HepG2 (cell line): ENCODE results near the gene HCRTR1. TPM values are rescaled to one million over a fixed set of nuclear protein-coding genes. Genes with fewer than 3 reads are reported as not detected.
A peak's percentile ranks its signal among the peaks of the same experiment; 100 is the strongest.

Experiments
- BCL6 ChIP-seq: IDR thresholded peaks from 2 replicates; pipeline ENCODE4 v1.6.1; 2016; ENCODE audit warnings: missing genetic modification reagents, missing compliant biosample characterization
- DMAP1 ChIP-seq: IDR thresholded peaks from 2 replicates; pipeline ENCODE4 v1.6.1; 2016
- HNRNPL ChIP-seq: fragments of 200-400 bp; formaldehyde crosslinking; IDR thresholded peaks from 2 replicates; pipeline ENCODE4 v1.6.1; 2017; ENCODE audit warnings: mild to moderate bottlenecking, low read depth, low read length
- HOXD1 ChIP-seq: sonication (generic); formaldehyde crosslinking; IDR thresholded peaks from 2 replicates; pipeline ENCODE4 v1.5.0; 2020; ENCODE audit warnings: missing genetic modification reagents
- KLF15 ChIP-seq: sonication (generic); formaldehyde crosslinking; IDR thresholded peaks from 2 replicates; pipeline ENCODE4 v1.8.1; 2023; ENCODE audit warnings: borderline replicate concordance, mild to moderate bottlenecking, inconsistent platforms, missing genetic modification reagents, mixed read lengths
- KLF6 ChIP-seq: IDR thresholded peaks from 2 replicates; pipeline ENCODE4 v1.8.0; 2016; ENCODE audit warnings: missing biosample characterization, missing genetic modification reagents
- MTA1 ChIP-seq: sonication (generic); formaldehyde crosslinking; IDR thresholded peaks from 2 replicates; pipeline ENCODE4 v1.4.0; 2020; ENCODE audit warnings: missing genetic modification reagents, mild to moderate bottlenecking, borderline replicate concordance
- NCOA2 ChIP-seq: sonication (generic); formaldehyde crosslinking; IDR thresholded peaks from 2 replicates; pipeline ENCODE4 v1.8.0; 2022; ENCODE audit warnings: inconsistent platforms
- NFE2L1 ChIP-seq: sonication (generic); formaldehyde crosslinking; IDR thresholded peaks from 2 replicates; pipeline ENCODE4 v1.4.0; 2020; ENCODE audit warnings: missing genetic modification reagents, mild to moderate bottlenecking, borderline replicate concordance
- POLR2A ChIP-seq, 2 experiments: IDR thresholded peaks; 2 replicates each; pipeline ENCODE4 v1.6.1; 2011; ENCODE audit warnings: low read depth in 2 of 2, low read length in 2 of 2, mild to moderate bottlenecking in 1 of 2, moderate library complexity in 1 of 2; ENCODE audit not compliant: insufficient read depth in 1 of 2
- RCOR2 ChIP-seq: IDR thresholded peaks from 2 replicates; pipeline ENCODE4 v1.6.1; 2016; ENCODE audit warnings: missing biosample characterization, missing genetic modification reagents
- SAP130 ChIP-seq: IDR thresholded peaks from 2 replicates; pipeline ENCODE4 v1.6.1; 2016; ENCODE audit warnings: low read depth
- ZBTB1 ChIP-seq: sonication (generic); formaldehyde crosslinking; IDR thresholded peaks from 2 replicates; pipeline ENCODE4 v1.4.0; 2020; ENCODE audit warnings: missing genetic modification reagents, borderline replicate concordance
- ZFY ChIP-seq: sonication (generic); formaldehyde crosslinking; IDR thresholded peaks from 2 replicates; pipeline ENCODE4 v1.4.0; 2020; ENCODE audit warnings: missing genetic modification reagents
- ZNF143 ChIP-seq: sonication (generic); formaldehyde crosslinking; IDR thresholded peaks from 2 replicates; pipeline ENCODE4 v1.4.0; 2020; ENCODE audit warnings: missing genetic modification reagents
- ZNF275 ChIP-seq: sonication (generic); formaldehyde crosslinking; IDR thresholded peaks from 2 replicates; pipeline ENCODE4 v1.8.0; 2022; ENCODE audit warnings: missing genetic modification reagents, mild to moderate bottlenecking, inconsistent platforms, borderline replicate concordance
- ZNF441 ChIP-seq: sonication (generic); formaldehyde crosslinking; IDR thresholded peaks from 2 replicates; pipeline ENCODE4 v1.7.0; 2021; ENCODE audit warnings: missing genetic modification reagents, borderline replicate concordance
- ZNF484 ChIP-seq: sonication (generic); formaldehyde crosslinking; IDR thresholded peaks from 2 replicates; pipeline ENCODE4 v1.5.1; 2020; ENCODE audit warnings: mild to moderate bottlenecking, low read depth, missing genetic modification reagents, borderline replicate concordance
- ZNF674 ChIP-seq: sonication (generic); formaldehyde crosslinking; IDR thresholded peaks from 2 replicates; pipeline ENCODE4 v1.5.0; 2020; ENCODE audit warnings: low read depth, mild to moderate bottlenecking, missing genetic modification reagents
- ZNF761 ChIP-seq: sonication (generic); formaldehyde crosslinking; conservative IDR thresholded peaks from 2 replicates; pipeline ENCODE4 v1.4.0; 2020; ENCODE audit warnings: mild to moderate bottlenecking, missing genetic modification reagents
- ZNF839 ChIP-seq: sonication (generic); formaldehyde crosslinking; IDR thresholded peaks from 2 replicates; pipeline ENCODE4 v1.4.0; 2020; ENCODE audit warnings: missing genetic modification reagents, mild to moderate bottlenecking, borderline replicate concordance
- polyA plus RNA-seq, 8 experiments: library from polyadenylated mRNA; depleted of rRNA in 3 of 8; stranded (reverse) in 7 of 8; unstranded in 1 of 8; fragments of >200 nt; fragmentation: Illumina TruSeq in 4 of 8; extraction: Trizol in 4 of 8; gene quantifications; 2 replicates each; pipeline versions ENCODE4 v1.2.1 to v1.2.3, GENCODE V29; 2011 to 2016; ENCODE audit warnings: low read depth in 4 of 8, missing spikeins in 1 of 8, mixed read lengths in 1 of 8; ENCODE audit not compliant: insufficient read depth in 1 of 8
- total RNA-seq, 5 experiments: library from RNA; depleted of rRNA; stranded (reverse); fragments of >200 nt; fragmentation: Illumina TruSeq; extraction: Trizol; gene quantifications; 2 replicates each; pipeline ENCODE4 v1.2.3, GENCODE V29; 2016; ENCODE audit warnings: low read depth in 1 of 5
- TF ChIP-seq, protein P1 (sequence below): sonication (generic); formaldehyde crosslinking; IDR thresholded peaks from 2 replicates; pipeline ENCODE4 v1.4.0; 2020; ENCODE audit warnings: mild to moderate bottlenecking, missing genetic modification reagents
- TF ChIP-seq, protein P2 (sequence below): sonication (generic); formaldehyde crosslinking; IDR thresholded peaks from 2 replicates; pipeline ENCODE4 v1.8.0; 2022; ENCODE audit warnings: low read depth, missing genetic modification reagents
- TF ChIP-seq, protein P3 (sequence below): IDR thresholded peaks from 2 replicates; pipeline ENCODE4 v1.6.1; 2016; ENCODE audit warnings: missing compliant biosample characterization, missing genetic modification reagents, borderline replicate concordance
- TF ChIP-seq, protein P4 (sequence below): sonication (generic); formaldehyde crosslinking; IDR thresholded peaks from 2 replicates; pipeline ENCODE4 v1.5.1; 2020; ENCODE audit warnings: missing genetic modification reagents, mild to moderate bottlenecking, borderline replicate concordance

The HCRTR1 gene
- total and polyA plus RNA-seq, 2 of the 13 experiments (the other 11 are each of a cell fraction or from before 2014, with no cell fraction given), result not detected

DNA sequence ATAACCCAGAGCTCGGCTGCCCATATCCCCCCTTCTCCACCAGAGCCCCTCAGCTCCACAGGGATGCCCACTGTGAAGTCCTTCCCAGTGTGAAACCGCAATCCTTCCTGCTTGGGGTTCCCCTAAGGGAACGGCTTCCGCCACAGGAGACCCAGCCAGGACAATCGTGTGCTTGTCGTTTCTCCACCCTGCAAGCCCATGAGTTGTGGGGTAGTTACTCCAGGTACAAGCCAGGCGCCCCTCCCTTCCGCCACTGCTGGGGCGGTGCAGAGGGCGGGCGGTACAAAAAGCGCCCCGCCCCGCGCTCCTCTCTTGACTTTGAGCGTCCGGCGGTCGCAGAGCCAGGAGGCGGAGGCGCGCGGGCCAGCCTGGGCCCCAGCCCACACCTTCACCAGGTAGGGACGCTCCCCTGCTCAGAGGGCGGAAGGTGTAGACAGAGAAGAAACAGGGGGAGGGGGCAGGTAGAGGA lies 41.3 kb upstream of the HCRTR1 start, which contains the start of gene TINAGL1 (continued):
- TF ChIP-seq, protein P1, sequence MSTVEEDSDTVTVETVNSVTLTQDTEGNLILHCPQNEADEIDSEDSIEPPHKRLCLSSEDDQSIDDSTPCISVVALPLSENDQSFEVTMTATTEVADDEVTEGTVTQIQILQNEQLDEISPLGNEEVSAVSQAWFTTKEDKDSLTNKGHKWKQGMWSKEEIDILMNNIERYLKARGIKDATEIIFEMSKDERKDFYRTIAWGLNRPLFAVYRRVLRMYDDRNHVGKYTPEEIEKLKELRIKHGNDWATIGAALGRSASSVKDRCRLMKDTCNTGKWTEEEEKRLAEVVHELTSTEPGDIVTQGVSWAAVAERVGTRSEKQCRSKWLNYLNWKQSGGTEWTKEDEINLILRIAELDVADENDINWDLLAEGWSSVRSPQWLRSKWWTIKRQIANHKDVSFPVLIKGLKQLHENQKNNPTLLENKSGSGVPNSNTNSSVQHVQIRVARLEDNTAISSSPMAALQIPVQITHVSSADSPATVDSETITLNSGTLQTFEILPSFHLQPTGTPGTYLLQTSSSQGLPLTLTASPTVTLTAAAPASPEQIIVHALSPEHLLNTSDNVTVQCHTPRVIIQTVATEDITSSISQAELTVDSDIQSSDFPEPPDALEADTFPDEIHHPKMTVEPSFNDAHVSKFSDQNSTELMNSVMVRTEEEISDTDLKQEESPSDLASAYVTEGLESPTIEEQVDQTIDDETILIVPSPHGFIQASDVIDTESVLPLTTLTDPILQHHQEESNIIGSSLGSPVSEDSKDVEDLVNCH (CRISPR knock-in tag), result no peak
- TF ChIP-seq NCOA2 (peak; percentile 10; the same call in 1 of the 2 replicates), ZFY (CRISPR knock-in tag) (0 out of 2 replicates have a peak, but pooled peaks have one; percentile 45), BCL6 (CRISPR knock-in tag) (peak; percentile 28; the same call in 1 of the 2 replicates), ZNF441 (CRISPR knock-in tag) (peak; percentile 75; the same call in 1 of the 2 replicates), ZNF143 (CRISPR knock-in tag) (no peak), ZNF484 (no peak), KLF6 (no peak), DMAP1 (CRISPR knock-in tag) (no peak; the same call in 1 of the 2 replicates), NFE2L1 (CRISPR knock-in tag) (no peak), HOXD1 (CRISPR knock-in tag) (no peak), ZBTB1 (CRISPR knock-in tag) (no peak), MTA1 (CRISPR knock-in tag) (0 out of 2 replicates have a peak, but pooled peaks have one; percentile 3), KLF15 (CRISPR knock-in tag) (no peak), ZNF275 (no peak), ZNF674 (no peak), ZNF839 (CRISPR knock-in tag) (no peak; the same call in 1 of the 2 replicates), HNRNPL (no peak), RCOR2 (no peak), SAP130 (CRISPR knock-in tag) (peak; percentile 88), ZNF761 (no peak), POLR2A (IDR thresholded peaks at IDR 0.05; ENCODE audit: insufficient read depth in 1 of 2, low read depth in 2 of 2, low read length in 2 of 2) (peak; percentile 68 to 80)
- TF ChIP-seq, protein P2, sequence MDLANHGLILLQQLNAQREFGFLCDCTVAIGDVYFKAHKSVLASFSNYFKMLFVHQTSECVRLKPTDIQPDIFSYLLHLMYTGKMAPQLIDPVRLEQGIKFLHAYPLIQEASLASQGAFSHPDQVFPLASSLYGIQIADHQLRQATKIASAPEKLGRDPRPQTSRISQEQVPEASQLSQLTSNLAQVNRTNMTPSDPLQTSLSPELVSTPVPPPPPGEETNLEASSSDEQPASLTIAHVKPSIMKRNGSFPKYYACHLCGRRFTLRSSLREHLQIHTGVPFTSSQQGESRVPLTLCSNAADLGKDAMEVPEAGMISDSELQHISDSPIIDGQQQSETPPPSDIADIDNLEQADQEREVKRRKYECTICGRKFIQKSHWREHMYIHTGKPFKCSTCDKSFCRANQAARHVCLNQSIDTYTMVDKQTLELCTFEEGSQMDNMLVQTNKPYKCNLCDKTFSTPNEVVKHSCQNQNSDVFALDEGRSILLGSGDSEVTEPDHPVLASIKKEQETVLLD (CRISPR knock-in tag), result no peak
- TF ChIP-seq, protein P3, sequence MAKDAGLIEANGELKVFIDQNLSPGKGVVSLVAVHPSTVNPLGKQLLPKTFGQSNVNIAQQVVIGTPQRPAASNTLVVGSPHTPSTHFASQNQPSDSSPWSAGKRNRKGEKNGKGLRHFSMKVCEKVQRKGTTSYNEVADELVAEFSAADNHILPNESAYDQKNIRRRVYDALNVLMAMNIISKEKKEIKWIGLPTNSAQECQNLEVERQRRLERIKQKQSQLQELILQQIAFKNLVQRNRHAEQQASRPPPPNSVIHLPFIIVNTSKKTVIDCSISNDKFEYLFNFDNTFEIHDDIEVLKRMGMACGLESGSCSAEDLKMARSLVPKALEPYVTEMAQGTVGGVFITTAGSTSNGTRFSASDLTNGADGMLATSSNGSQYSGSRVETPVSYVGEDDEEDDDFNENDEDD (CRISPR knock-in tag), result 0 out of 2 replicates have a peak, but pooled peaks have one; percentile 17
- TF ChIP-seq, protein P4, sequence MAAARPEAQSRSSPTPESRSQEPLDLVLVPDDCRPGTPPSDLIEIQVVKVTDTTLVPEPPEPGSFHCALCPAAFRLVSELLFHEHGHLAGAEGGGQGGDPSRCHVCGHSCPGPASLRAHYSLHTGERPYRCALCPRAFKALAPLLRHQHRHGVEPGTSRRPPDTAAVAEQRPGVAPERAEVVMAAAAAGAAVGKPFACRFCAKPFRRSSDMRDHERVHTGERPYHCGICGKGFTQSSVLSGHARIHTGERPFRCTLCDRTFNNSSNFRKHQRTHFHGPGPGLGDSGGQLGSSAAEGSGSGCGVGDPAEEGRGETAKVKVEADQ (CRISPR knock-in tag), result no peak
